ENCODE results near the gene CCDC110. TPM values are rescaled to one million over a fixed set of nuclear protein-coding genes. Genes with fewer than 3 reads are reported as not detected.

The CCDC110 gene
- total and polyA plus RNA-seq, 7 donors: 0.07 to 7.0 (median 0.65) TPM

DNA sequence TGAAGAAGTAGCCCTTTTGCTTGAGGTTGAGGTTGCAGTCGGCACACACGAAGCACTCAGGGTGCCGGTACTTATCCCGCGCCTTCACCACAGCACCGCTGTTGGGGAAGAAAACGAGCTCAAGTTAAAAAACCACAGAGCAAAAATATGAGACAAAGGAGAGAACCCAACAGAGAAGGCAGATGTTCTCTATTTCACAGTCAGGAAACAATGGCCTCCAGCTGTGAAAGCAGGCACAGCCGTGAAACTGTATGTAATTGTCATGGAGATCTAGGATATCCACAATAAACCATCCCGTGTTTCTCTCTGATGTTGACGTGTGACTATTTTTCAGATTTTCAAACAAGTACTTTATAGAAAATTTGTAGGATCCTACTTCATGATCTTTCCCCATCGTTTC is 30.9 kb upstream of the CCDC110 start:
- intact Hi-C loops (cut with DNase I): no loop called here
- Histone ChIP-seq H3K27me3 (ENCODE audit: insufficient read depth in 3 of 3, low read length in 2 of 3) (no peaks in the 10 kb centered on the region), H3K4me1 (peaks cover 17% of the 10 kb centered on the region), H3K27ac (peak overlapping the region; percentile 87), H3K9me3 (no peaks in the 10 kb centered on the region), H3K4me3 (no peak overlapping the region), H3K36me3 (ENCODE audit: insufficient read depth in 1 of 2, low read depth in 1 of 2) (peaks cover 0 to 65% of the 10 kb centered on the region in 2 donors)
- WGBS, 3 donors: 75 to 84% (median 79%) methylated on average over 11 of the region's 11 CpGs
- ATAC-seq: no peak
- DNase-seq: no peak
- TF ChIP-seq, protein P1, sequence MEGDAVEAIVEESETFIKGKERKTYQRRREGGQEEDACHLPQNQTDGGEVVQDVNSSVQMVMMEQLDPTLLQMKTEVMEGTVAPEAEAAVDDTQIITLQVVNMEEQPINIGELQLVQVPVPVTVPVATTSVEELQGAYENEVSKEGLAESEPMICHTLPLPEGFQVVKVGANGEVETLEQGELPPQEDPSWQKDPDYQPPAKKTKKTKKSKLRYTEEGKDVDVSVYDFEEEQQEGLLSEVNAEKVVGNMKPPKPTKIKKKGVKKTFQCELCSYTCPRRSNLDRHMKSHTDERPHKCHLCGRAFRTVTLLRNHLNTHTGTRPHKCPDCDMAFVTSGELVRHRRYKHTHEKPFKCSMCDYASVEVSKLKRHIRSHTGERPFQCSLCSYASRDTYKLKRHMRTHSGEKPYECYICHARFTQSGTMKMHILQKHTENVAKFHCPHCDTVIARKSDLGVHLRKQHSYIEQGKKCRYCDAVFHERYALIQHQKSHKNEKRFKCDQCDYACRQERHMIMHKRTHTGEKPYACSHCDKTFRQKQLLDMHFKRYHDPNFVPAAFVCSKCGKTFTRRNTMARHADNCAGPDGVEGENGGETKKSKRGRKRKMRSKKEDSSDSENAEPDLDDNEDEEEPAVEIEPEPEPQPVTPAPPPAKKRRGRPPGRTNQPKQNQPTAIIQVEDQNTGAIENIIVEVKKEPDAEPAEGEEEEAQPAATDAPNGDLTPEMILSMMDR (IDR thresholded peaks at IDR 0.05): no peak

DNA sequence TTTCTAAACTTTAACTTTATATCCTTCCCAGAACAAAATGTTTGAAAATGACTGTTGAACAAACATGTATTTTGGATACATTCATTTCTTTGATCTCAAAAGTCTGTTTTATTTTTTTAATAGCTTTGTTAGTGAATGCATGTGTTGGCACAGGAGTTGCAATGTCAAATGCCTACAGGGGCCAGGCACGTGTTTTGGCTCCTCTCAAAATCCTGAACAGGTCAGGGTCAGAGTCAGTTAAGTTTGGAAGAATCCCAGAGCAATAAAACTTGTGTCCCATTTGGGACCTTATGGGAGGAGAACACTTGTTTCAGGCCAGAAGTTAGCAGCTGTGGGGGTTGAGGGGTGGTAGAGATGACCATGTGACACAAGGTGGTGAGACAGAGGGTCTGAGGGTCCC is 29.0 kb upstream of the CCDC110 start:
- 4 to 21% (median 13%) methylated on average over 1 of the region's 1 CpG for WGBS, 3 donors
- no peak overlapping the region for H3K4me3 ChIP-seq
- H3K27me3 ChIP-seq (ENCODE audit: insufficient read depth in 3 of 3, low read length in 2 of 3): no peaks in the 10 kb centered on the region
- peak in 1 of 4 donors; percentile 1 for ATAC-seq
- H3K4me1 ChIP-seq: peaks cover 8% of the 10 kb centered on the region
- DNase-seq: no peak
- TF ChIP-seq, protein P1 (IDR thresholded peaks at IDR 0.05): no peak
- intact Hi-C loops (cut with DNase I): no loop called here
- H3K36me3 ChIP-seq (ENCODE audit: insufficient read depth in 1 of 2, low read depth in 1 of 2): peaks cover 0 to 47% of the 10 kb centered on the region in 2 donors
- H3K27ac ChIP-seq: peak overlapping the region; percentile 87
- no peaks in the 10 kb centered on the region for H3K9me3 ChIP-seq

DNA sequence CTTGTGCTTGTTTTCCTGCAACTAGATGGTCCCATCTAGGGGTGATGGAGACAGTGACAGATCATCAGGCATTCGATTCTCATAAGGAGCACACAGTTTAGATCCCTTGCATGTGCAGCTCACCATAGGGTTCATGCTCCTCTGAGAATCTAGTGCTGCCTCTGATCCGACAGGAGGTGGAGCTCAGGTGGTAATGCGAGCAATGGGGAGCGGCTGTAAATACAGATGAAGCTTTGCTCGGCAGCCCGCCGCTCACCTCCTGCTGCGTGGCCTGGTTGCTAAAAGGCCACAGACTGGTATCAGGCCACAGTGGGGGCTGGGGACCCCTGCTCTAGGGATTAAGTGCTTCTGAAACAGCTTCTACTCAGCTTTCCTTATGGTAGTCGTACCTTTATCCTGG is 28.5 kb upstream of the CCDC110 start:
- Histone ChIP-seq H3K27ac (peak overlapping the region; percentile 87), H3K4me3 (no peak overlapping the region), H3K27me3 (ENCODE audit: insufficient read depth in 3 of 3, low read length in 2 of 3) (no peaks in the 10 kb centered on the region), H3K9me3 (no peaks in the 10 kb centered on the region), H3K36me3 (ENCODE audit: insufficient read depth in 1 of 2, low read depth in 1 of 2) (peaks cover 0 to 41% of the 10 kb centered on the region in 2 donors), H3K4me1 (peaks cover 5% of the 10 kb centered on the region)
- TF ChIP-seq, protein P1 (IDR thresholded peaks at IDR 0.05): no peak
- ATAC-seq (peak; percentile 20 to 28 (median 22)), DNase-seq (peak in 1 of 2 donors; percentile 72)
- WGBS, 3 donors: 35 to 47% (median 38%) methylated on average over 9 of the region's 9 CpGs
- intact Hi-C loops (cut with DNase I): no loop called here

DNA sequence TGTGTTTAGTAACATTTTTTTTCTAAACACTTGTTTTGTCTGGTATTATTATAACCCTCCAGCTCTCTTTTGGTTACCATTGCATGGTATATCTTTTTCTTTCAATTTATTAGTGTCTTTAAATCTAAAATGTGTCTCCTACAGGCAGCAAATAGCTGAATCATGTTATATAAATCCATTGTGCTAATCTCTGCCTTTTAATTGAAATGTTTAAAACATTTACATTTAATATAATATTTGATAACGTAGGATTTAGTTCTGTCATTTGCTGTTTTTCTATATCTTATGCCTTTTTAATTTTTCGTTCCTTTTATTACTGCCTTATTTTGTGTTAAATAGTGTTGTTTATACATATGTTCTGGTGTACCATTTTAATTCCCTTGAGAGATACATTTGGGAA is 17.1 kb upstream of the CCDC110 start:
- DNase-seq: no peak
- no peak for ATAC-seq
- H3K27ac ChIP-seq: no peak overlapping the region
- intact Hi-C loops (cut with DNase I): no loop called here
- TF ChIP-seq, protein P1 (IDR thresholded peaks at IDR 0.05): no peak
- H3K9me3 ChIP-seq: peaks cover 10% of the 10 kb centered on the region
- no peak overlapping the region for H3K4me3 ChIP-seq
- no peaks in the 10 kb centered on the region for H3K27me3 ChIP-seq (ENCODE audit: insufficient read depth in 3 of 3, low read length in 2 of 3)
- 71 to 92% (median 89%) methylated on average over 2 of the region's 2 CpGs for WGBS, 3 donors
- no peaks in the 10 kb centered on the region for H3K4me1 ChIP-seq
- H3K36me3 ChIP-seq (ENCODE audit: insufficient read depth in 1 of 2, low read depth in 1 of 2): no peaks in the 10 kb centered on the region

DNA sequence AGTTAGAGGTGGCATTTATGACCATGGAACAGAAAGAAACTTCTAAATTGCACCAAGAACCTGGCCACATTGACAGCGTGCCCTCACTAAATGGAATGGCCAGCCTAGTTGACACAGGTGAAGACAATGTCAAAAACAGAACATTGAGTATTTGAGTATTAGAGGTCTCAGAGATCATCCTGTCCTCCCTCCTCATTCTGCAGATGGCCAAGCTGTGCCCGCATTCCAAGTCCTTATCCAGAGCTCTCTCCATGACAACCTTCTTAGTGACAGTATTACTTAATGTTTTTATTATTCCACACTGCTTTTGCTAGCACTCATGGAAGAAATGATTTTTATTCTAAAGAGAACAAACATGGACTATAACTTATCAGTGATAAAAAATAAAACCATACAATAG is 9.9 kb upstream of the CCDC110 start:
- TF ChIP-seq, protein P1 (IDR thresholded peaks at IDR 0.05): no peak
- Histone ChIP-seq H3K27me3 (ENCODE audit: insufficient read depth in 3 of 3, low read length in 2 of 3) (no peaks in the 10 kb centered on the region), H3K4me3 (peak overlapping the region; percentile 50), H3K9me3 (no peaks in the 10 kb centered on the region), H3K36me3 (ENCODE audit: insufficient read depth in 1 of 2, low read depth in 1 of 2) (no peaks in the 10 kb centered on the region), H3K4me1 (peaks cover 30% of the 10 kb centered on the region), H3K27ac (peak overlapping the region; percentile 83)
- ATAC-seq (peak in 2 of 4 donors; percentile 17 to 21), DNase-seq (no peak)
- intact Hi-C loops (cut with DNase I): no loop called here
- 23 to 59% (median 26%) methylated on average over 2 of the region's 2 CpGs for WGBS, 3 donors

Data from psoas muscle (tissue), 8 donors.